Measurements from ENCODE around the gene MZB1. TPM values are rescaled to one million over a fixed set of nuclear protein-coding genes. Genes with fewer than 3 reads are reported as not detected.

The MZB1 gene
- total and polyA plus RNA-seq, 2 of the 13 experiments (the other 11 are each of a cell fraction or from before 2014, with no cell fraction given) = 0.31 to 0.40 TPM

GRCh38 chr5:139341689-139342422, 47.9 kb downstream of the MZB1 start, which contains the start of gene PAIP2 (continued):
- TF ChIP-seq JARID2 (CRISPR knock-in tag; IDR thresholded peaks at IDR 0.05; ENCODE audit: insufficient replicate concordance) = peak; percentile 54
- TF ChIP-seq DRAP1 (CRISPR knock-in tag; IDR thresholded peaks at IDR 0.05) = peak; percentile 83
- peak; percentile 26; the same call in 1 of the 2 replicates for TF ChIP-seq CBX5 (CRISPR knock-in tag; IDR thresholded peaks at IDR 0.05; ENCODE audit: borderline replicate concordance)
- peak; percentile 26 for TF ChIP-seq RBM22 (optimal IDR thresholded peaks at IDR 0.05; ENCODE audit: low read length)
- TF ChIP-seq, protein P1, sequence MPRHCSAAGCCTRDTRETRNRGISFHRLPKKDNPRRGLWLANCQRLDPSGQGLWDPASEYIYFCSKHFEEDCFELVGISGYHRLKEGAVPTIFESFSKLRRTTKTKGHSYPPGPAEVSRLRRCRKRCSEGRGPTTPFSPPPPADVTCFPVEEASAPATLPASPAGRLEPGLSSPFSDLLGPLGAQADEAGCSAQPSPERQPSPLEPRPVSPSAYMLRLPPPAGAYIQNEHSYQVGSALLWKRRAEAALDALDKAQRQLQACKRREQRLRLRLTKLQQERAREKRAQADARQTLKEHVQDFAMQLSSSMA (CRISPR knock-in tag; IDR thresholded peaks at IDR 0.05) = no peak; the same call in 1 of the 2 replicates
- TF ChIP-seq, protein P2, sequence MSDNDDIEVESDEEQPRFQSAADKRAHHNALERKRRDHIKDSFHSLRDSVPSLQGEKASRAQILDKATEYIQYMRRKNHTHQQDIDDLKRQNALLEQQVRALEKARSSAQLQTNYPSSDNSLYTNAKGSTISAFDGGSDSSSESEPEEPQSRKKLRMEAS (IDR thresholded peaks at IDR 0.05) = peak; percentile 78; the same call in 1 of the 2 replicates
- TF ChIP-seq SP4 (CRISPR knock-in tag; IDR thresholded peaks at IDR 0.05) = peak; percentile 66; the same call in 1 of the 2 replicates
- TF ChIP-seq SP5 (CRISPR knock-in tag; IDR thresholded peaks at IDR 0.05; ENCODE audit: borderline replicate concordance, low read depth) = peak; percentile 65; the same call in 1 of the 2 replicates
- TF ChIP-seq, protein P3, sequence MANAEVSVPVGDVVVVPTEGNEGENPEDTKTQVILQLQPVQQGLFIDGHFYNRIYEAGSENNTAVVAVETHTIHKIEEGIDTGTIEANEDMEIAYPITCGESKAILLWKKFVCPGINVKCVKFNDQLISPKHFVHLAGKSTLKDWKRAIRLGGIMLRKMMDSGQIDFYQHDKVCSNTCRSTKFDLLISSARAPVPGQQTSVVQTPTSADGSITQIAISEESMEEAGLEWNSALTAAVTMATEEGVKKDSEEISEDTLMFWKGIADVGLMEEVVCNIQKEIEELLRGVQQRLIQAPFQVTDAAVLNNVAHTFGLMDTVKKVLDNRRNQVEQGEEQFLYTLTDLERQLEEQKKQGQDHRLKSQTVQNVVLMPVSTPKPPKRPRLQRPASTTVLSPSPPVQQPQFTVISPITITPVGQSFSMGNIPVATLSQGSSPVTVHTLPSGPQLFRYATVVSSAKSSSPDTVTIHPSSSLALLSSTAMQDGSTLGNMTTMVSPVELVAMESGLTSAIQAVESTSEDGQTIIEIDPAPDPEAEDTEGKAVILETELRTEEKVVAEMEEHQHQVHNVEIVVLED (CRISPR knock-in tag; IDR thresholded peaks at IDR 0.05; ENCODE audit: borderline replicate concordance) = peak; percentile 70
- no peak for TF ChIP-seq TEF (CRISPR knock-in tag; IDR thresholded peaks at IDR 0.05)
- 0 out of 2 replicates have a peak, but pooled peaks have one; percentile 45 for TF ChIP-seq ZNF264 (CRISPR knock-in tag; IDR thresholded peaks at IDR 0.05)
- peak; percentile 73; the same call in 1 of the 2 replicates for TF ChIP-seq PHF21A (CRISPR knock-in tag; IDR thresholded peaks at IDR 0.05)
- TF ChIP-seq, protein P4, sequence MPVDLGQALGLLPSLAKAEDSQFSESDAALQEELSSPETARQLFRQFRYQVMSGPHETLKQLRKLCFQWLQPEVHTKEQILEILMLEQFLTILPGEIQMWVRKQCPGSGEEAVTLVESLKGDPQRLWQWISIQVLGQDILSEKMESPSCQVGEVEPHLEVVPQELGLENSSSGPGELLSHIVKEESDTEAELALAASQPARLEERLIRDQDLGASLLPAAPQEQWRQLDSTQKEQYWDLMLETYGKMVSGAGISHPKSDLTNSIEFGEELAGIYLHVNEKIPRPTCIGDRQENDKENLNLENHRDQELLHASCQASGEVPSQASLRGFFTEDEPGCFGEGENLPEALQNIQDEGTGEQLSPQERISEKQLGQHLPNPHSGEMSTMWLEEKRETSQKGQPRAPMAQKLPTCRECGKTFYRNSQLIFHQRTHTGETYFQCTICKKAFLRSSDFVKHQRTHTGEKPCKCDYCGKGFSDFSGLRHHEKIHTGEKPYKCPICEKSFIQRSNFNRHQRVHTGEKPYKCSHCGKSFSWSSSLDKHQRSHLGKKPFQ (CRISPR knock-in tag; IDR thresholded peaks at IDR 0.05; ENCODE audit: insufficient replicate concordance) = no peak
- TF ChIP-seq, protein P5, sequence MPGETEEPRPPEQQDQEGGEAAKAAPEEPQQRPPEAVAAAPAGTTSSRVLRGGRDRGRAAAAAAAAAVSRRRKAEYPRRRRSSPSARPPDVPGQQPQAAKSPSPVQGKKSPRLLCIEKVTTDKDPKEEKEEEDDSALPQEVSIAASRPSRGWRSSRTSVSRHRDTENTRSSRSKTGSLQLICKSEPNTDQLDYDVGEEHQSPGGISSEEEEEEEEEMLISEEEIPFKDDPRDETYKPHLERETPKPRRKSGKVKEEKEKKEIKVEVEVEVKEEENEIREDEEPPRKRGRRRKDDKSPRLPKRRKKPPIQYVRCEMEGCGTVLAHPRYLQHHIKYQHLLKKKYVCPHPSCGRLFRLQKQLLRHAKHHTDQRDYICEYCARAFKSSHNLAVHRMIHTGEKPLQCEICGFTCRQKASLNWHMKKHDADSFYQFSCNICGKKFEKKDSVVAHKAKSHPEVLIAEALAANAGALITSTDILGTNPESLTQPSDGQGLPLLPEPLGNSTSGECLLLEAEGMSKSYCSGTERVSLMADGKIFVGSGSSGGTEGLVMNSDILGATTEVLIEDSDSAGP (CRISPR knock-in tag; IDR thresholded peaks at IDR 0.05; ENCODE audit: borderline replicate concordance) = peak; percentile 74; the same call in 1 of the 2 replicates
- no peak; the same call in 1 of the 2 replicates for TF ChIP-seq REL (CRISPR knock-in tag; conservative IDR thresholded peaks at IDR 0.05)
- no peak for TF ChIP-seq NR2F1 (CRISPR knock-in tag; IDR thresholded peaks at IDR 0.05)
- TF ChIP-seq SRF (IDR thresholded peaks at IDR 0.05; ENCODE audit: low read depth, low read length) = no peak
- no peak for TF ChIP-seq MLLT10 (CRISPR knock-in tag; IDR thresholded peaks at IDR 0.05)
- TF ChIP-seq ZZZ3 (CRISPR knock-in tag; IDR thresholded peaks at IDR 0.05; ENCODE audit: borderline replicate concordance) = peak; percentile 80; the same call in 1 of the 2 replicates
- no peak for TF ChIP-seq PCBP2 (optimal IDR thresholded peaks at IDR 0.05; ENCODE audit: low read depth, low read length, poor library complexity, severe bottlenecking)
- peak; percentile 29; the same call in 1 of the 2 replicates for TF ChIP-seq NCOA2 (CRISPR knock-in tag; IDR thresholded peaks at IDR 0.05)
